HG03135 (cell line): ENCODE results near the gene MINAR2.
A peak's percentile ranks its signal among the peaks of the same experiment; 100 is the strongest.

Experiments used
- ATAC-seq: cut with Tn5 transposase; IDR thresholded peaks from one replicate; pipeline ENCODE4 v1.9.1; 2021; ENCODE audit warnings: mild to moderate bottlenecking, moderate library complexity; ENCODE audit not compliant: unreplicated experiment

MINAR2 gene

GRCh38 chr5:129747572-129748407, at the start of gene MINAR2:
Gene MINAR2 (plus strand): TSS chr5:129748094. CDS start chr5:129748191, 97 bp downstream.
- ATAC-seq: no peak

- ATAC-seq: no peak
These were observed 49.2 kb upstream of the MINAR2 start for GRCh38 chr5:129698661-129699060.

GRCh38 chr5:129716235-129716634, 31.7 kb upstream of the MINAR2 start:
- ATAC-seq: no peak

GRCh38 chr5:129716651-129717050, 31.2 kb upstream of the MINAR2 start:
- ATAC-seq: no peak

- no peak for ATAC-seq
These were observed 30.1 kb upstream of the MINAR2 start for GRCh38 chr5:129717751-129718310.

- no peak for ATAC-seq
These were observed 29.3 kb upstream of the MINAR2 start for GRCh38 chr5:129718471-129719090.

- no peak for ATAC-seq
These were observed 23.7 kb upstream of the MINAR2 start for GRCh38 chr5:129724222-129724621.

GRCh38 chr5:129724647-129725046, 23.2 kb upstream of the MINAR2 start:
- no peak for ATAC-seq

GRCh38 chr5:129739773-129740172, 8.1 kb upstream of the MINAR2 start:
- no peak for ATAC-seq

GRCh38 chr5:129743541-129744187, 4.2 kb upstream of the MINAR2 start:
- no peak for ATAC-seq

- ATAC-seq: no peak
These were observed 1.9 kb upstream of the MINAR2 start for GRCh38 chr5:129745997-129746396.

GRCh38 chr5:129746876-129747275, 1.0 kb upstream of the MINAR2 start:
- no peak for ATAC-seq

GRCh38 chr5:129748913-129749880, 1.3 kb downstream of the MINAR2 start:
- ATAC-seq: no peak

GRCh38 chr5:129760636-129761325, 12.9 kb downstream of the MINAR2 start:
- ATAC-seq: no peak

- ATAC-seq: no peak
These were observed 15.8 kb downstream of the MINAR2 start for GRCh38 chr5:129763651-129764050.

- no peak for ATAC-seq
These were observed 18.9 kb downstream of the MINAR2 start for GRCh38 chr5:129766798-129767197.

GRCh38 chr5:129767927-129768380, 20.1 kb downstream of the MINAR2 start:
- ATAC-seq: peak; percentile 94

- no peak for ATAC-seq
These were observed 20.8 kb downstream of the MINAR2 start for GRCh38 chr5:129768735-129769134.

- ATAC-seq: no peak
These were observed 22.3 kb downstream of the MINAR2 start for GRCh38 chr5:129770024-129770820.
